ENCODE results near the gene URB2. TPM values are rescaled to one million over a fixed set of nuclear protein-coding genes. Genes with fewer than 3 reads are reported as not detected.

URB2 gene
- total RNA-seq, 1 experiment from 2014 or later: 53.2 TPM

DNA sequence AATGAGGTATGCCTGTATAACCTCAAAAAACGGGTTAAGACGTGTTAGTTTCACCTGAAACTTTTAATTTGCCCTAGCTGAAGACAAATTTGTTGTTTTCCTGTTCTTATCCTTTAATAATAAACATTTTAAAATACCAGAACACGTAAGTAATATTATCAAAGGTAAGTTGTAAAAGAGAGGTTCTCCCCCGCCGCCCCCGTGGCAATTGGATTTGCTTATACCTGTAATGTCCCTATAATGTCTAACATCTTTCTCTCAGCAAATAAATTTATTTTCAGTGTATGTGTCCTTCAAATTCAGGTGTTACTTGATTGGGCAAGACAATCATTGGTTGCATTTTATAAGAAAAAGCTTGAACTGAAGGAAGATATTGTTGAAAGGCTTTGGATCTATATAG lies 5.9 kb downstream of the URB2 start:
- Histone ChIP-seq H3K56ac (ENCODE audit: insufficient read length, low read depth, low read length) (no peak overlapping the region), H4K8ac (replicated peaks; ENCODE audit: insufficient read length, low read depth, low read length) (no peak overlapping the region), H2BK20ac (ENCODE audit: low read depth, low read length, poor library complexity, severe bottlenecking) (no peak overlapping the region), H3K27ac (ENCODE audit: insufficient read length, low read depth, low read length) (no peak overlapping the region), H3K4me2 (ENCODE audit: insufficient read depth, insufficient read length, low read length) (no peak overlapping the region), H4K20me1 (ENCODE audit: control insufficient read depth, insufficient read depth, insufficient read length) (peaks cover 2% of the 10 kb centered on the region), H3K9me3 (ENCODE audit: control insufficient read depth, low read depth, low read length) (no peaks in the 10 kb centered on the region), H3K14ac (ENCODE audit: insufficient read depth, low read length) (no peak overlapping the region), H2AK5ac (ENCODE audit: insufficient read length, low read length) (no peak overlapping the region), H3K79me1 (ENCODE audit: insufficient read depth, low read depth, low read length, poor library complexity, severe bottlenecking) (no peaks in the 10 kb centered on the region), H4K91ac (ENCODE audit: insufficient read length, low read depth, low read length) (no peak overlapping the region), H3K9ac (ENCODE audit: extremely low read depth, insufficient read length, low read length) (no peak overlapping the region), H2AFZ (ENCODE audit: low read length) (no peak overlapping the region), H3K27me3 (ENCODE audit: insufficient read depth, low read length) (no peaks in the 10 kb centered on the region), H3K23me2 (ENCODE audit: insufficient read length, low read depth, low read length, poor library complexity, severe bottlenecking) (no peaks in the 10 kb centered on the region), H3K4ac (ENCODE audit: low read depth, low read length) (no peak overlapping the region), H4K5ac (ENCODE audit: insufficient read length, low read depth, low read length) (no peak overlapping the region), H3K23ac (ENCODE audit: insufficient read length, low read depth, low read length) (no peak overlapping the region), H2BK5ac (ENCODE audit: insufficient read length, low read length) (no peak overlapping the region), H3K18ac (ENCODE audit: insufficient read length, low read depth, low read length) (no peak overlapping the region), H2BK120ac (ENCODE audit: low read depth, low read length, poor library complexity, severe bottlenecking) (no peak overlapping the region), H2BK15ac (ENCODE audit: low read depth, low read length) (no peak overlapping the region), H3K4me1 (ENCODE audit: insufficient read depth, low read length) (no peaks in the 10 kb centered on the region), H3T11ph (ENCODE audit: low read length) (no peak overlapping the region), H3K79me2 (ENCODE audit: insufficient read depth, low read length) (peaks cover 36% of the 10 kb centered on the region), H2BK12ac (ENCODE audit: insufficient read length, low read depth, low read length) (no peak overlapping the region)
- DNase-seq: no peak
- H3K4me3 Mint-ChIP-seq: no peak overlapping the region
- WGBS (ENCODE audit: extremely low coverage, insufficient read length, low lambda C conversion rate): no CpG with 5 or more reads among the region's 6 CpGs
- TF ChIP-seq, protein P1, sequence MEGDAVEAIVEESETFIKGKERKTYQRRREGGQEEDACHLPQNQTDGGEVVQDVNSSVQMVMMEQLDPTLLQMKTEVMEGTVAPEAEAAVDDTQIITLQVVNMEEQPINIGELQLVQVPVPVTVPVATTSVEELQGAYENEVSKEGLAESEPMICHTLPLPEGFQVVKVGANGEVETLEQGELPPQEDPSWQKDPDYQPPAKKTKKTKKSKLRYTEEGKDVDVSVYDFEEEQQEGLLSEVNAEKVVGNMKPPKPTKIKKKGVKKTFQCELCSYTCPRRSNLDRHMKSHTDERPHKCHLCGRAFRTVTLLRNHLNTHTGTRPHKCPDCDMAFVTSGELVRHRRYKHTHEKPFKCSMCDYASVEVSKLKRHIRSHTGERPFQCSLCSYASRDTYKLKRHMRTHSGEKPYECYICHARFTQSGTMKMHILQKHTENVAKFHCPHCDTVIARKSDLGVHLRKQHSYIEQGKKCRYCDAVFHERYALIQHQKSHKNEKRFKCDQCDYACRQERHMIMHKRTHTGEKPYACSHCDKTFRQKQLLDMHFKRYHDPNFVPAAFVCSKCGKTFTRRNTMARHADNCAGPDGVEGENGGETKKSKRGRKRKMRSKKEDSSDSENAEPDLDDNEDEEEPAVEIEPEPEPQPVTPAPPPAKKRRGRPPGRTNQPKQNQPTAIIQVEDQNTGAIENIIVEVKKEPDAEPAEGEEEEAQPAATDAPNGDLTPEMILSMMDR (conservative IDR thresholded peaks at IDR 0.05): no peak
- H3K36me3 Mint-ChIP-seq (ENCODE audit: insufficient read depth in 1 of 3, low read depth in 3 of 3): peaks cover 32 to 70% (median 55%) of the 10 kb centered on the region in 3 experiments
- no peak overlapping the region for H3K27ac Mint-ChIP-seq
- peaks cover 7% of the 10 kb centered on the region in 2 experiments for H3K4me1 Mint-ChIP-seq
- no peaks in the 10 kb centered on the region for H3K27me3 Mint-ChIP-seq (ENCODE audit: low read depth)
- no peaks in the 10 kb centered on the region for H3K9me3 Mint-ChIP-seq

Data from H9 (cell line).